ENCODE measurements around the gene FOXD1. TPM values are rescaled to one million over a fixed set of nuclear protein-coding genes. Genes with fewer than 3 reads are reported as not detected.
"Not testable (repeated sequence)": the region's sequence is repeated elsewhere in the genome, so short reads cannot be mapped to it uniquely, and the experiment has no call there.

Gene FOXD1
- total RNA-seq, 1 donor from 2014 or later: 0.29 TPM

DNA sequence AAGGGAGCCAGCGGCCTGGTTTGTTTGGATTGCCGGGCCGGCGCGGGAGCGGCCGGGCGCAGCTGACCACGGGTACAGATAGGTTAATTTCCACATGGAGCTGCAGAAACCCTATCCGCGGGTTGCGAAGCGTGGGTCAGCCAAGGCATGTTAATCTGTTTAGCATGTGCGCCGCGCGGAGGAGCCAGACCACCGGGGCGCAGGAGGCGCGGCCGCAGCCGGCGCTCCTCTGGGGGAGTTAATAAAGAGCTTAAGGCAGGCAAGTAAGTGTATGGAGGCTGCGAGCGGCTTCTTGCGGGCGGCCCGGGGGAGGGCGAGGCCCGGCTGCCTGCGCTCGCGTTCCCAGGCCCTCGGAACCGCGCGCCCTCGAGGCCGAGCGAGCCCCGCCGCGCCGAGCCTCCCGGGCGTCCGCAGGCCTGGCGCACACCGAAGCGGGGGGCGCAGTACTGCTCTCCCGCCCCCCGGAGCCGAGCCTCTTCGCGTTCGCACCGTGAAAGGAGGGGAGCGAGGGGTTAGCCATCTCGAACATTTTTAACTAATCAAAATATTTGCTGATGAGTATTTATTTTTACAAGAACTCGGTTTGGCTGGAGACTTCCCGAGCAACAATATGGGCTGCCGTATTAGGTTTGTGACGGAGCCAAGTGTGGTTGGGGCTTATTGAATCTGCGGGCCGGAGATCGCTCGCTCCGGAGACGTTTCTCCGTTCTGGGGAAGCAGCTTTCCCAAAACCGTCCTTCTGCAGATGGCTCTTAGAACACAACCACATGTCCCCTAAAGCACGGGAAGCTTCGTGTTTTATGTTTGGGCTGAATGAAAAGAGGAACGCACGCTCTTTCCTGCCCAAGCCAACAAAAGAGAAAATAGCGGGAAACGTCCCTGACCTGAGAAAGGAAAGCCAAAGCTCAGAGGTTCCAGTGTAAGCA lies 28.8 kb downstream of the FOXD1 start:
- intact Hi-C loops (cut with micrococcal nuclease): loop anchor here (2.0 kb wide), 2 partner anchors 25 to 33 kb away; no protein-coding TSS in a partner anchor

DNA sequence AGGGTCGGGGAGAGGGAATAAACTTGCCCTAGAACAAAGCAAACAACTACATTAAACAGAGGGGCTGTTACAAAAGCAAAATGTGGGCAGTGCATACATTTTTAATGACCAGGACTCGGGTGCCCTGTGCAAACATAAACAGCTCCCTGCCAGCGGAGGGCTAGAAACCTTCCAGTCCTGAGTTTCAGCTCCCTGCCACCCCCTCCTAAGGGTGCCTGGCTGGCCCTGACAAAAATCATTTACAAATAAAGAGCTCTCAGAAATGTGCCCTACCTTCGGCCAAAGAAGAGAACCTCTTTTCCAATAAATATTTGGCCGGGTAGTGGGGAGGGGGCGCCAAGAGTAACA lies 29.5 kb downstream of the FOXD1 start:
- intact Hi-C loops (cut with micrococcal nuclease): no loop called here

DNA sequence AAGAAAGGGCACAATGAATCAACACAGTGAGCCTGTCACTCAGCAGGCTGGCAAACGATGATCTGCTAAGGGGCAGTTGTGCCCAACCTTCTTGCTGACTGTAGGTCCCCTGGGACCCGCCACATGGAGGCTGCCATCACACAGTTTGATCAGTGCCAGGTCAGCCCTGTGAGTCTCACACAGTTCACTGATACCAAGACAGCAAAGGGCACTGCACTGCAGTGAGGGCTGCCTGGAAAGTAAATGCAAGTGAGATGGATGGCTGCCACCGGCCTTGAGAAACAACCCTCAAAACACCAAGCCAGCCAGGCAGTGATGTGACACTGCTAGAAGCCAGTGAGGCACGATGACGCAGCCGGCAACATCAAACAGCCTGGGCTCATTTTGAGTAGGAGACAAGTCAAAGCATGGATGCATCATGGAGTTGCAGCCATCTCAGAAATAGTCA lies 30.3 kb downstream of the FOXD1 start:
- intact Hi-C loops (cut with micrococcal nuclease): no loop called here

DNA sequence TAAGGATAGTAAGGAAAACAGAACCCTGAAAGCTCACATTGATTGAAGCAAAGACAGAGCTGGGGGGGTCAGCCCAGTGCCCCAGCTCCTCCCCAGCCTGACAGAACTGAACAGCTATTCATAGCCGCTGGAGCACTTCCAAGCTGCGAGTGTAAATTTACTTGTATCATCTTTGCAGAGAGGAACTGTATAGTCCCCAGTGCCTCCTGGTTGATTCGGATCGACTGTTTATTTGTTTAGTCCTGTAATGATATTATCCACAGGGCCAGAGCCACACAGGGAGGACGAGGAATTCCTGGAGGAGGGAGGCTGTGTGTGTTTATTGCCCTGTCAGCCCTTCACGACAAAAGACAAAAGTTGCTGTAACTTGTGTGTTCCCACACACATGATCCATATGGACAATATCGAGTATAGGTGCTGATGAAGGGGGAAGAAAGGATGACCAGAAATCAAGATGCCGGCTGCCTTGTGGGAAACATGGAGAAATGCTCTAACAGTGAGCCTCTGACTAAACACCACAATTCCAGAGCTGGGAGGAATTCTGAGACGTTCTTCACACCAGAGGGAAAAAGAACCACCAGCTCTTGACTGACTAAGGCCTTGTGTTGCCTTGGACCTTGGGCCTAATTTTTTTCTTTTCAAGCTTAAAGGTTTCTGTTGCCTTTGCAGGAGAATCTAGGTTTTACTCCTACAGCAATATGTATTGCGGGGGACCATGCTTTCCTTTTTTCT lies 31.1 kb downstream of the FOXD1 start:
- intact Hi-C loops (cut with micrococcal nuclease): no loop called here

DNA sequence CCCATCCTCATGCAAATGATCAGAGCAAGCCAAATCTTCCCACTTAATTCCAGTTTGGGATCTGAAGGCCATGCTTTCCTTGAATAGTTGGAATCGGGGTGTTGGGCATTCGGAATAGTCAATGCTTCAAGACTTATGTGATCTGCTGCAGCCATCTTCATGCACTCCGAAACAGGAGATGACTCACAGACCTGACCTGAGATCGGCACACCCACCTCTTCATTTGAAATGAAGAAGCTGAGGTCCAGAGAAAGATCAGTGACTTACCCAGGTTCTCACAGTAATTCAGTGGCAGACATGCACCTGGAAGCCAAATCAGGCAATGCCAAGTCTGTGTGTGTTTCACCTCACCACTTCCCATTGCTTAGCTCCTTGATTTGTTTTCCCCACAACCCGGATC lies 33.0 kb downstream of the FOXD1 start:
- intact Hi-C loops (cut with micrococcal nuclease): no loop called here

DNA sequence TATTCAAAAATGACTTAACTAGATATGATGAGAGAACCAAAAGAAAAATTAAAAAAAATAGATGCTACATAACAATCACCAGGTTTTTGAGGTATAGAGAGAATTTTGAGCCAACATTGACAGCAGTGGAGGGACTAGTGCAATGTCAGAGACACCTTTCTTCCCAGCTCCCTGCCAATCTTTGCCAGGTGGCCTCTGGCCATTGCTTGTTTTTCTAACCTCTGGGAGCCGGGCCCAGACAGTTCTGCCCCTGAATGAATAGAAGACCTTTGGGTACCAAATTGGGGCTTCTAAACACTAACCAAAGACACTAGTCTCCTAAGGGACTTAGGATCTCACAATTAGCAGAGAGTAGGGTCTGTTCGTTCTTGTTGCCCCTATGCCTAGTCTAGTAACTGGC lies 33.4 kb downstream of the FOXD1 start:
- intact Hi-C loops (cut with micrococcal nuclease): no loop called here

DNA sequence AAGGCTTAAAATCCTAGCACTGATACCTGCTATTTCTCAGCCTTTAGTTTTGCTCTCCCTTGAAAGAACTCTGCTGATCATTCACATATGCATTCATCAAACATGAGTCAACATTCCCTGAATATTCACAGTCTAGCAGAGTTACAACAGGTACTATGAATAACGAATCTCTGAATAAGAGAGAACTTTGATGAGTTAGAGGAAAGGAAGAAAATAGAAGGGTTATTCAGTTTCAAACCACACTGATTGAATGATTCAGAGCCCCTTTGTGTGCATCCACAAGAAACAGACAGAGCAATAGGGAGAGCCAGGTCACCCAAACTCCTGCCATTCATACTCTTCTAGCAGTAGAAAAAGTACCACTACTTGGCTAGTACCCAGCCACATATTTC lies 36.0 kb downstream of the FOXD1 start:
- intact Hi-C loops (cut with micrococcal nuclease): no loop called here

DNA sequence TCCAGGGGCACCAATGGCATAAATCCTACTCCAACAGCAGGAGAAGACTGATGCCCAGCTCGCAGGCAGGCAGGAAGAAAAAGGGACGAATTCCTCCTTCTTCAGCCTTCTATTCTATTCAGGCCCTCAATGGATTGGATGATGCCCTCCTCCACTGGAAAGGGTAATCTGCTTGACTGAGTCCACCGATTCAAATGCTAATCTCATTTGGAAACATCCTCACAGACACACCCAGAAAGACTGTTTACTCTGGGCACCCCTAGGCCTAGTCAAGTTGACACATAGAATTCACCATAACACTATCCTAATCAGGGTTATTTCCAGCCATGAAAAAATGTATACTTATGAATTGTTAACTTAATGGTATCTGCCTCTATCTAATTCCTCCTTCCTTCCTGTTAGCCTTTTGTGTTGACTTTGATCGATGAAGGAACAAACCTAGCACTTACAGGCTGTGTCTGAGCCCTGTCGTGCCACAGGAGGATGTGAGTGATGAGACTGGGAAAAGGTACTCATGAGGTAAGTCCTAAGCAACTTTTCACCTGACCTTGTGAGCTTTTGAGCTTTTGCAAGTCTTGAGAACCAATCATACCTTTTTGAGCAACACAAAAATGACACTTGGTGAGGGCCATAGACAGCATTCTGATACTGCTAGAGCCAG lies 36.5 kb downstream of the FOXD1 start:
- intact Hi-C loops (cut with micrococcal nuclease): no loop called here

DNA sequence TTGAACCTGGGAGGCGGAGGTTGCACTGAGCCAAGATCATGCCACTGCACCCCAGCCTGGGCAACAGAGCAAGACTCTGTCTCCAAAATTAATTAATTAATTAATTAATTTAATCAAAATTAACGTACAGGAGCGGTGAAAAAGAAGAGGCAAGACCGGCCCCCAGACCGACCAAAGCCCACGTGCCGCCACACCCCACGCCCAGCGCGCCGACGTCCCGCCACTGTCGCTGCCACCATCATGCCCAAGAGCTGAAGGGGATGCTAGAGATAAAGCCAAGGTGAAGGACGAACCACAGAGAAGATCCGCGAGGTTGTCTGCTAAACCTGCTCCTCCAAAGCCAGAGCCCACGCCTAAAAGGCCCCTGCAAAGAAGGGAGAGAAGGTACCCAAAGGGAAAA lies 38.6 kb downstream of the FOXD1 start:
- intact Hi-C loops (cut with micrococcal nuclease): not testable (repeated sequence)

DNA sequence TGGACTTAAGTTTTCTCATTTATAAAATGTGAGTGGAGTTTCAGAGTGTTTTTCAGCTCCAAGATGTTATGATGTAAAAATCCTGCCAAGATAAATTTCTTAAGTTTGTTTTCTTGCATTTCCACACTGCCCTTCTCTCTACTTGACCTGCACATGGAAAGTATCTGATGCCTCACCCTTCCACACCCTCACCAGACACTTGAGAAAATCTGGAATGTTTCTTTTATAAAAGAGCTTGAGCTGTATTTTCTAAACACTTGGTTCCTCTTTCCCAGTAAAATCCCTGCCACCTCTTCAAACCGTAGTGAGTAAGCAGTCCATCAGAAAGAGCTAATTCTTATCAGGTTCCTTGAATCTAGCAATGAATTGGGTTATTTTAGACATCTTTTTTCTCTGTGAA lies 42.9 kb downstream of the FOXD1 start:
- intact Hi-C loops (cut with micrococcal nuclease): no loop called here

DNA sequence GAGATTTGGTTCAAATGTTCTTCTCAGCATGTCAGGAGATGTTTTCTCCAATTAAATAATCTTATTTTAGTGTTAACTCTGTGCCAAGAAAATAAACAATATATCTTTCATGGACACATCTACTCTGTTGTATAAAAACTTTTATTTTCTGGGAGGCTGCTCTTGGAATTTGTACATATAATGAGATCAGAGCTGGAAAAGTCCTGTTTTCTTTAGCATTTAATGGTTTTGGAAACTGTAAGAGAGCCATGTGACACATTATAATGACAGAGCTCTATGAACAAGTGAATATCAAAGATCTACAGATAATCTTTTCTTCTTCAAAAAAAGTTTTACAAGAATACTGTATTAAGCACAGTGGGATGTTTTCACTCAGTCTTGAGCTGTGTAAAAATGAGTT lies 48.8 kb downstream of the FOXD1 start:
- intact Hi-C loops (cut with micrococcal nuclease): no loop called here

Other genes starting within 250 kb of the FOXD1 start
- gene BTF3, start 49.7 kb upstream of the FOXD1 start, total RNA-seq: 673 and 708 TPM in 2 replicates
- gene ANKRA2, start 116.9 kb upstream of the FOXD1 start, total RNA-seq: 22.2 and 23.9 TPM in 2 replicates
- 28.9 and 32.1 TPM in 2 replicates for gene UTP15, start 117.0 kb upstream of the FOXD1 start, total RNA-seq
- gene ARHGEF28, start 177.4 kb upstream of the FOXD1 start, total RNA-seq: not detected in 2 replicates